Activated naive CD4-positive, alpha-beta T cell treated with anti-CD3 and anti-CD28 coated beads, Interleukin-2, amount 50 U/mL, for 72 hours (primary cell): ENCODE results near the gene SULT4A1. TPM values are rescaled to one million over a fixed set of nuclear protein-coding genes. Genes with fewer than 3 reads are reported as not detected.
A peak's percentile ranks its signal among the peaks of the same experiment; 100 is the strongest.

Source experiments
- ATAC-seq, 2 donors: fragments of 150-1000 bp; cut with Tn5 transposase; 2 replicates each; pipeline ENCODE4 v1.10.0; 2021; ENCODE audit warnings: mild to moderate bottlenecking in 2 of 2, moderate library complexity in 2 of 2
- DNase-seq, 2 donors: peaks; one replicate each; pipeline ENCODE4 v3.0.0; 2021 to 2022; ENCODE audit warnings: low spot score in 2 of 2
- H3K27ac Mint-ChIP-seq, 2 donors: one replicate each; pipeline ENCODE4 v1.8.0; 2022; ENCODE audit warnings: mild to moderate bottlenecking in 2 of 2, mixed read lengths in 2 of 2
- H3K36me3 Mint-ChIP-seq, 2 donors: one replicate each; pipeline ENCODE4 v1.8.0; 2022; ENCODE audit warnings: mixed read lengths in 2 of 2
- H3K9me3 Mint-ChIP-seq, 2 donors: one replicate each; pipeline ENCODE4 v1.8.0; 2022; ENCODE audit warnings: mixed read lengths in 2 of 2
- total RNA-seq, 2 donors: library from RNA; stranded (reverse); gene quantifications; one replicate each; pipeline ENCODE4 v1.2.3, GENCODE V29; 2022

The SULT4A1 gene
- total RNA-seq, 2 donors from 2014 or later: 0.29 TPM; not detected in 1

DNA sequence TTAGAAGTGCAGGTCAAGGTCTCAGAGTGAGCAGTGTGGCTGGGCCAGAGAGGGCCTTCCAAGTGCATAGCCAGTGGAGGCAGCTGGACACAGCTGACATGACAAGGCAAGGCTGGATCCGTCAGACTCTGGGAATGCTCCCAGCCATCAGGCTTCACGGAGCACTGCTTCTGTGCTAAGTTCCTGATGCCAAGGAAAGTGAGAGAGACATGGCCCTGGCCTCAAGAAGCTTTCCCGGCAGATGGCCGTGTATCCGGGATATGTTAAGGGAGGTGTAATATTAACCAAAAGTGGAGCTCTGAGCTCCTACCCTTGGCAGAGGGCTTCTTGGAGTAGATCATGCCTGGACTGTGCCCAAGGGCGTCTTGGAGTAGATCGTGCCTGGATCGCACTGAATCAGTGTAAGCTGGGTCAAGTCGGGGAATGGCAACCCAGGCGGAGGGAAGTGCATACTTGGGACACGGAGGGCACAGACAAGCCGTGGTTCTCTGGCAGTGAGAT lies 42.8 kb downstream of the SULT4A1 start:
- no peak overlapping the region for H3K27ac Mint-ChIP-seq
- no peak for ATAC-seq
- no peak for DNase-seq
- no peaks in the 10 kb centered on the region for H3K9me3 Mint-ChIP-seq
- peaks cover 0 to 9% of the 10 kb centered on the region in 2 donors for H3K36me3 Mint-ChIP-seq

DNA sequence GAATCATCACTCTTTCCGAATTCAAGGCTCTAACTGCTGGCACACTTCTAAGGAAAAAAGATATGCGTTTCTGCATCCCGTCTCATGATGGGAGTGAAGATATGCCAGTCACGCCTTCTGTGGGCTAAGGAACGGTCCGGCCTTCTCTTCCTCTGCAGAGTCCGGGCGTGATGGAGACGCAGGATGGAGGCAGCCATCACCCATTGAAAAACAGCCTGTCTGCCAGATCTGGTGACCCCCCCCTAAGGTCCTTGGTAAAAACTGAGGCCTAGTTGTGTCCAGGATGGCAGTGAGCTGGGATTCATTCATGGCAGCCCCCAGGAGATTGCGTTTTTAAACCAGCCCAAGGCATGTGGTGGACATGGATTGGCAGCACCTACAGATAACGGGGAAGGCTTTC lies 43.3 kb downstream of the SULT4A1 start:
- Mint-ChIP-seq H3K27ac (no peak overlapping the region), H3K36me3 (peaks cover 0 to 9% of the 10 kb centered on the region in 2 donors), H3K9me3 (no peaks in the 10 kb centered on the region)
- DNase-seq (no peak), ATAC-seq (no peak)

DNA sequence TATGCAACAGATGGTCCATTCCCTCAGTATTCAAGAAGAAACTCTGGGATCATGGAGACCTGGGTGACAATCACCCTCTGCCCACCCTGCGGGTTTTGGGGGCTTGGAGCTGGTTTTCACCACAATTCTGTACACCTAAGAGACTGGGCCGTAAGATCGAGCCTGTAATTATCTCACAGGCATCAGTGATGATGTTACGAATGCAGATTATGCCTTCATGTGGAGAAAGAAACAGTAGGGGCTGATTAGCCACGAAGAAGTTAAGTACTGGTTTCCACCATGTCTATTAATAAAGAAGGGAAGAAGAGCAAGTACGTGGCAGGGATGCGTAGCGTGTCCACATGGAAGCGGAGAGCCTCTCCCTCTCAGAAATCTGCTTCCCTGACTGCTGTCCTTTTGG lies 44.9 kb downstream of the SULT4A1 start:
- no peak for DNase-seq
- no peak for ATAC-seq
- no peak overlapping the region for H3K27ac Mint-ChIP-seq
- no peaks in the 10 kb centered on the region for H3K9me3 Mint-ChIP-seq
- peaks cover 0 to 20% of the 10 kb centered on the region in 2 donors for H3K36me3 Mint-ChIP-seq

DNA sequence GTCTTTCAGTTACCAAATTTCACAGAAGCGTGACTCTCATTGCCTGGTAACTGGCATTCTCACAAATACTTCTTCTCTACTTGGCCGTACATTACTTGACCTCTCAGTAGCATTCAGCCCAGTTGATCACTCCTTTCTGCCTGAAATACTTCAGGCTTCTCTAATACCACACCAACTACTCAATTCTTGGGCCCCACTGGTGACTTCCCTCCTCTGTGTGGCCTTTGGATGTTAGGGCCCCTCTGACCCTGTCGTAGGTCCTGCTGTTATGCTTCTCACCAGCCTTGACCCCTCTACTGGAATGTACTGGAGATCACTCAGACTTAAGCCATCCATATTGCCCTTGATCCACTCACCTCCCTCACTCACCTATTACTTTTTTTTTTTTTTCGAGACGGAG lies 48.0 kb downstream of the SULT4A1 start:
- Mint-ChIP-seq H3K9me3 (no peaks in the 10 kb centered on the region), H3K27ac (peak overlapping the region in 1 of 2 donors; percentile 18), H3K36me3 (peaks cover 0 to 22% of the 10 kb centered on the region in 2 donors)
- no peak for ATAC-seq
- DNase-seq: no peak

DNA sequence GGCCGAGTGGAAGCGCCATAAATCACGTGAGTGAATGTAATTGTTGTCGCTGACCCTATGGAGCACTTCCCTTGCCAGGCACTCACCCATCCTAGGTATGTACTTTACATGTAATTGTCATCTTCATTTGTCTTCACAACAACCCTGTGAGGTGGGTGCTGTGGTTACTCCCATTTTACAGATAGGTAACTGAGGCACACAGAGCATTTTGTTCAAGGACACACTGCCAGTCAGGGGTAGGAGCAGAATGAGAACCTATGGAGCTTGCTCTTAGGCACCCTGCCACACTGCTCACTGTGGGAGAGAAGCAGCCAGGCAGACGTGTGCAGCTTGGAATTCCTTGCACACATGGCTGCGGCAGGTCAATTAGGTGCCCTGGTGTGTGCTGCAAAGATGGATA lies 49.4 kb downstream of the SULT4A1 start:
- ATAC-seq (no peak), DNase-seq (no peak)
- Mint-ChIP-seq H3K9me3 (no peaks in the 10 kb centered on the region), H3K27ac (peak overlapping the region; percentile 91), H3K36me3 (peaks cover 0 to 22% of the 10 kb centered on the region in 2 donors)

DNA sequence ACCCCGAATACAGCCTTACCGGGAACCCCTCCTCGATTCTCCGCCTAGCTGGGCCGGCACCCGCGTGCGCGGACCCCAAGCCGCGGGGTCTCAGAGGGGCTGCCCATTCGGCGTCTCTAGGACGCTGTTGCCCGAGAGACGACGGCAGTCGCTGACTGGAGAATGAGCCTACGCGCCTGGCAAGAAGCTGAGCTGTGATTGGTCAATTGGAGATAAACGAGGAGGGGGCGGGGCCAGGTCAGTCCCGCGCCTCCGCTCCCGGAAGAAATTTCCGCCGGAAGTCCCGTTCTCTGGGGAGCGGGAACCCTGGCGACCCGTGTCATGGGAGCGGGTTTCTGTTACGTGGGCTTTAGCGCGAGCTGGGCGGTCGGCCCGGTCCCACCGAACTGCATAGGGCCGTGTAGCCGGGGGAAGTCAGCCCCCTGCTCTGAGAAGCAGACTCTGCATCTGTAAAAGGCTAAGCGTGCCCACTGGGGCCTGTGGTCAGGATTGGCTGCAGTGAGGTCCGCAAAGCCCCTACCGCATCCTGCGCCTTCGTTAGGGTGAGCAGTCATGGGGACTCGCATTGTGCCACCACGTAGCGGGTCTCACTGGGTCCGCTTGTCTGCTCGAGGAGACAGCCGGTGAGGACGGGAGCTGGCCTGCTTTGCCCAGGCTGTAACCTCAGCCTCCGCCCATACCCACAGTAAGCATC lies 50.0 kb downstream of the SULT4A1 start, which contains the start of gene EFCAB6:
Gene EFCAB6, minus strand, starts transcription at position 157 of the 694 bp plus-strand sequence. CDS start 29,987 bp downstream, outside the sequence.
- no peaks in the 10 kb centered on the region for H3K9me3 Mint-ChIP-seq
- peak; percentile 86 to 91 for DNase-seq
- H3K36me3 Mint-ChIP-seq: peaks cover 0 to 22% of the 10 kb centered on the region in 2 donors
- peak within 1 kb of the TSS; percentile 91 for H3K27ac Mint-ChIP-seq
- ATAC-seq: peak; percentile 91 to 96

DNA sequence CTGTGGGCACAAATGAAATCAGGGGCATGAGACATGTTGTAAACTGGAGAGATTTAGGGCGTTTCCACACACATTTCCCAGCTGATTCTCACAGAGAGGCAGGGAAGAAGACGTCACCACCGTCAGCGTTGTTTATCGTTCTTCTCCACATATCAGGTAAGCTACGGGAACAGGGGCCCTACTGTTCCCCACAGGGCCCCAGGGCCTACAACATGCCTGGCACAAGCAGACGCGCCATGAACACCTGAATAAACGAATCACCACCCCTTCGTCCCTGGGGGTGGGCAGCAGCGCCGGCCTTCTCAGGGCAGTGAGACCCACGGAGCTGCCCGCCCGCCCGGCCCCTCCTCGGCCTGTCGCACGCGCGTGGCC lies 50.5 kb downstream of the SULT4A1 start:
- peaks cover 0 to 22% of the 10 kb centered on the region in 2 donors for H3K36me3 Mint-ChIP-seq
- DNase-seq (no peak), ATAC-seq (peak in 1 of 2 donors; percentile 26)
- no peaks in the 10 kb centered on the region for H3K9me3 Mint-ChIP-seq
- peak overlapping the region; percentile 91 for H3K27ac Mint-ChIP-seq

DNA sequence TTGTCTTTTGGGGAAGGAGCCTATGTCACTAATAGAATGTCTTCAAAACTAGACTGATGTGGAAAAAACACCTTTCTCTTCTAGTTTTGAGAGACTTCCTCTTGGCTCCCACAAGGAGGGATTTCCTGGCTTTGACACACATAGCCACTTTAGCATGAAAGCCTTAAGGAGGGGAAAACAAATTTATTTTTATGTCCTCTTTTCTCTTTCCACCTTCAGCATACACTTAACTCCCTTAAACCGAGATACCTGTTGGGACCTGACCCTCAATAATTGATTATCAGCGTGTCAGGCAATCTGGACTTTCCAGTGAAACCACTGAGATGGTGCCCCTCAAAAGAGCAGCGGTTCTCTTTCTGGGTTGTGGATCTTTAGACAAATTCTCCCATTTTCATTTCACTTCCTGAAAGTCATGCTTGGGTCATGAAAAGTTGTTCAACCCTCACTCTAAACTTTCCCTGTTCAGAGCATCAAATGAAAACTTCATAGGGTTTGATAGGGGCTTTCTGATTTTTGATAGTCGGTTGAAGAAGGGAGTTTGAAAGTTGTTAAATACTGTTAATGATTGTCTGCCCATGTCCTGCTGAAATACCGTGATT lies 59.3 kb downstream of the SULT4A1 start:
- Mint-ChIP-seq H3K27ac (no peak overlapping the region), H3K9me3 (peaks cover 6 to 15% of the 10 kb centered on the region in 2 donors), H3K36me3 (peaks cover 18 to 23% of the 10 kb centered on the region in 2 donors)
- no peak for ATAC-seq
- DNase-seq: no peak

DNA sequence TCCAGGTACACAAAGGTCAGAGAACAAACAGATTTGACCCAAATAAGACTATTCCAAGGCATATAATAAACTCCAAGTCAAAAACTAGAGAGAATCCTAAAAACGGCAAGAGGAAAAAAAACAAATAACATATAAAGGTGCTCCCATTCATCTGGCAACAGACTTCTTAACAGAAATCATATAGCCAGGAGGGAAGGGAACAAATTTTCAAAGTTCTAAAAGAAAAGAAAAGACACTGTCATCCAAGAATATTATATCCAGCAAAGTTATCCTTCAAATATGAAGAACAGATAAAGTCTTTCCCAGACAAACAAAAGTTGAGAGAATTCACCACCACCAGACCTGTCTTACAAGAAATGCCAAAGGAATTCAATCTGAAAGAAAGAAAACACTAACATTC lies 61.3 kb downstream of the SULT4A1 start:
- peaks cover 18 to 23% of the 10 kb centered on the region in 2 donors for H3K36me3 Mint-ChIP-seq
- ATAC-seq (no peak), DNase-seq (no peak)
- no peak overlapping the region for H3K27ac Mint-ChIP-seq
- H3K9me3 Mint-ChIP-seq: peaks cover 6 to 15% of the 10 kb centered on the region in 2 donors

DNA sequence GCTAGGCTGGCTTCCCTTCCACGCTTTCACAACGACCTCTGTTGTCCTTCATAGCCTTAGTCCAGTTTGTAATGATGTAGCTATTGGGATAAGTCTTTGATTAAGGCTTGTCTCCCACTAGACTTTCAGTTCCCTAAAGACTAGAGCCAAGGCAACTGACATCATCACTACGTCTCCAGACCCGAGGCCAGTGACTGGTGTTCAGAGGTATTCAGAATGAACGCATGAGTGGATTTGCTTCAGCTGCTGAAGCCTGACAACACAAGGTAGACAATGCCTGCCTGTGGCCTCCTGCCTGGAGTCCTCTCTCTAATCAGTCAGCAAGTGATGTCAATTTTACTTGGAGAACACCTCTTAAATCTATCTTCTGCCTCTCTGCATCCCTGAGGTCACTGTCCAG lies 63.8 kb downstream of the SULT4A1 start:
- Mint-ChIP-seq H3K27ac (no peak overlapping the region), H3K9me3 (peaks cover 6 to 15% of the 10 kb centered on the region in 2 donors), H3K36me3 (peaks cover 18 to 23% of the 10 kb centered on the region in 2 donors)
- no peak for DNase-seq
- ATAC-seq: no peak

DNA sequence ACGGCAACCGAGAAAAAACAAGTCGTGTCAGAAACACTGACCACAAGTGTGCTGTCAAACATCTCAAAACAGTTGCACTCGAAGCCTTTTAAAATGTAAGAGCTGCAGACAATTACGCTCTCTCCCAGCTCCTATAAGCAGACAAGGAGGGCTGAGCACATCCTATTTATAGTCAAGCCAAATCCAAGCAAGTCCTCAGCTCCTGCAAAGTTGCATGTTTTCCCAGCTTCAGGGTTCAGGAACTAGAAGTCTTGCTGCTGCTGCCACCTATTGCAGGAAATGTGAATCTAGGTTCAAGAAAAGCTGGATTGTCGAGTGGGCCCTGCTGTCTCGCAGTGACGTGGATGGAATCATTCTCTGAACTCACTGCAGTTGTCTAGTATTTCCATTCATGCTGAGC lies 65.7 kb downstream of the SULT4A1 start:
- Mint-ChIP-seq H3K27ac (no peak overlapping the region), H3K9me3 (peaks cover 6 to 11% of the 10 kb centered on the region in 2 donors), H3K36me3 (peaks cover 13 to 16% of the 10 kb centered on the region in 2 donors)
- no peak for ATAC-seq
- no peak for DNase-seq

DNA sequence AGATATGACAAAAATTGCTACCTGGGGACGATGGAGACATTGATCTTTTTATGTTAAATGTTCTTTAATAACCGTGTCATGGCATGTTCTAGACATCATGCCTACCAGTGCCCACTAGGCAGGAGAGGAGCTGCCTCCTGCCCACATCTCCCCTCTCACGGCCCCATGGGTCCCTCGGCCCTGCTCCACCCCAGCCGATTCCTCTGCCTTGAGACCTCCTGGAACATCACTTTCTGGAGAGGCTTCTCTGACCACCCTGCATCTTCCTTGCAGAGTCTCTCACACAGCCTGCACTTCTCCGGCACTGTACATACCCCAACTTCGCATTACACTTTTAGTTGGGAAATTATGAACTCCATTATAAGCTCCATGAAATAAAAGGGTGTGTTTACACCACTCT lies 67.0 kb downstream of the SULT4A1 start:
- ATAC-seq (no peak), DNase-seq (no peak)
- H3K9me3 Mint-ChIP-seq: no peaks in the 10 kb centered on the region
- H3K36me3 Mint-ChIP-seq: peaks cover under 1 to 7% of the 10 kb centered on the region in 2 donors
- no peak overlapping the region for H3K27ac Mint-ChIP-seq

DNA sequence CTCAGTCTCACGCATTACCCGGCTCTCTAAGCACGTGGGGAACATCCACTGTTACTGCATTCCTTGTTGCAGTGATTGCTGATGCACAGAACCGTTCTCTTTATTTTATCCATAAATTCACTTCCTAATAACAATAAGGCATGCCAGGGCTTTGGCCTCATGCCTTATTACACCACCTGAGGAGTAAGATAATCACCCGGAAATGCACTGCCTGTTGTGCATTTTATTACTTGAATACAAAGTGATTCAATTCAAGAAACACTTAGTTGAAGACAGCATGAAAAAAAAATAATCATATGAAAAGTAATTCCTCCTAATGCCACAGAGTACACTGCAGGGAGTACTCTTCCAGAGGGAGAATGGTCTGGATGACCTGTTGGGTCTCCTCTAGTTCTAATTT lies 69.4 kb downstream of the SULT4A1 start:
- ATAC-seq (no peak), DNase-seq (no peak)
- H3K27ac Mint-ChIP-seq: no peak overlapping the region
- H3K36me3 Mint-ChIP-seq: no peaks in the 10 kb centered on the region
- H3K9me3 Mint-ChIP-seq: no peaks in the 10 kb centered on the region

DNA sequence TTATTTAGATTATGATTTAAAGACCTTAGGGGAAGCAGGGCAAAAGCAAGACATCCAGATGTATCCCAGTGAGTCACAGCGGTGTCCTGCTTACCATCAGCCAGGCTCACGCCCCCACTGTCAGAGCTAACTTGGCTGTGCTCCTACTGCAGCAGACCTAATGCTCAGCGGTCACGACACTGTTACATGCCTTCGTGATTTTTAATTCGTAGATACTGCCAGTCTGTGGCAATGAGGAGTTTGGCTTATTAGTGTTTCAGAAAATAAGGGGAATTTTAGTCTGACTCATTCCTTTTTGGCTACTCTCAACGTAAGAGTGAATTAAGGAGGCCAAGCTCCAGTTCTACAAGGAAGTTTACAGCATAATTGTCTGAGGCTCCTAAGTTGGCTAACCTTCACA lies 72.9 kb downstream of the SULT4A1 start:
- ATAC-seq (no peak), DNase-seq (no peak)
- Mint-ChIP-seq H3K27ac (no peak overlapping the region), H3K36me3 (no peaks in the 10 kb centered on the region), H3K9me3 (no peaks in the 10 kb centered on the region)

DNA sequence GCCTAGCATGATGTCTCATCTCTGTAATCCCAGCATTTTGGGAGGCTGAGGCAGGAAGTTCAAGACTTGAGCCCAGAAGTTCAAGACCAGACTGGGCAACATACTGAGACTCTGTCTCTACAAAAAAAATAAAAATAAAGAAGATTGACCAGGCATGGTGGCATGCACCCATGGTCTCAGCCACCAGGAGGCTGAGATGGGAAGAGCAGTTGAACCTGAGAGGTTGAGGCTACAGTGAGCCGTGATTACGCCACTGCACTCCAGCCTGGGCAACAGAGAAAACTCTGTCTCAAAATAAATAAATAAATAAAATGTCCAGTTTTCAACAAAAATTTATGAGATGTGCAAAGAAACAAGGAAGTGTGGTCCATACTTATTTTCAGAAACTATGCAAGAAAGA lies 78.5 kb downstream of the SULT4A1 start:
- ATAC-seq (no peak), DNase-seq (no peak)
- H3K9me3 Mint-ChIP-seq: no peaks in the 10 kb centered on the region

DNA sequence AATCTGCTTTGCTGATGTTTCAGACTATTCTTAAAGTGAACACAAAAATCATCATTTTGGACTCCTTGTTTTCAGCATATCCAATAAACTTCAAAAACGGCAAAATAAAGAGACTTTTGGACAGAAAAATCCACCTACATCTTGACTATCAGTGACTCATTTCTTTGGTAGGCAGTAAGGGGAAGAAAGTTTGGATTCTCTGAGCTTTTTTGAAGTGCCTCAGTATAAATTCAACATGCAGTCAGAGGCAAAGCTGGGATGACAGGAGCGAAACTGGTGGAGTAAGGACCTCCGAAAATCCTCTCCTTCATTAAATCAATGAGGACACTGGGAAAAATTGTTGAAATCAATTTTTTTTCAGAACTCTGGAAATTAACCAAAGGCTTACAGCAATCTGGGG lies 79.9 kb downstream of the SULT4A1 start:
- no peaks in the 10 kb centered on the region for H3K36me3 Mint-ChIP-seq

More for the DNA sequence above, 78.5 kb downstream of the SULT4A1 start:
- Mint-ChIP-seq H3K27ac (no peak overlapping the region), H3K36me3 (no peaks in the 10 kb centered on the region)

DNA sequence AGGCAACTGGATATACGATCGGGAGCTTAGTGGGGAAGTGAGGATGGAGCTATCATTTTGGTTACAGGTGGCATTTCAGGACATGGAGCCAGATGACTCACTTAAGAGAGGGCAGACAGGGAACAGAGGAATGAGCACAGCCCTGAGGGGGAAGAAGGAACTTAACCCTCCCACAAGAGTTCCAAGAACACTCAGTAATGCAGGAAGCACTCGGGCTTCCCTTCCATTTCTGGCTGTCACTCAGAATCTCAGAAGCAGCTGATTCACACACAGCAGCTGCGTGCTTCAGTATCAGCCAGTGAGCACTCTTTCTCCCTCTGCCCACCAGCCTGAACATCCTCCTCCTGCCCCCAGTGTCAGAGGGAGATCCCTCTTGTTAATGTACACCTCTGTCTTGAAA lies 85.0 kb downstream of the SULT4A1 start:
- DNase-seq (no peak), ATAC-seq (no peak)
- Mint-ChIP-seq H3K9me3 (no peaks in the 10 kb centered on the region), H3K27ac (no peak overlapping the region), H3K36me3 (no peaks in the 10 kb centered on the region)

More for the DNA sequence above, 79.9 kb downstream of the SULT4A1 start:
- no peak overlapping the region for H3K27ac Mint-ChIP-seq
- H3K9me3 Mint-ChIP-seq: no peaks in the 10 kb centered on the region
- no peak for ATAC-seq
- DNase-seq: no peak
